ENCODE data around the gene LRRC63. TPM values are rescaled to one million over a fixed set of nuclear protein-coding genes. Genes with fewer than 3 reads are reported as not detected.

LRRC63 gene
- total RNA-seq, 1 donor from 2014 or later = not detected

GRCh38 chr13:46170687-46171086 is 41.0 kb upstream of the LRRC63 start:
- DNase-seq = no peak
- H3K27me3 Mint-ChIP-seq (ENCODE audit: unreplicated experiment) = peaks cover 3% of the 10 kb centered on the region

GRCh38 chr13:46171217-46171616 is 40.5 kb upstream of the LRRC63 start:
- Mint-ChIP-seq H3K4me3 (ENCODE audit: unreplicated experiment) (no peak overlapping the region), H3K4me1 (ENCODE audit: low read depth, unreplicated experiment) (peaks cover 4% of the 10 kb centered on the region)

More at GRCh38 chr13:46170687-46171086, 41.0 kb upstream of the LRRC63 start:
- Mint-ChIP-seq H3K36me3 (ENCODE audit: unreplicated experiment) (no peaks in the 10 kb centered on the region), H3K27ac (ENCODE audit: unreplicated experiment) (no peak overlapping the region), H3K4me1 (ENCODE audit: low read depth, unreplicated experiment) (peaks cover 4% of the 10 kb centered on the region), H3K9me3 (ENCODE audit: unreplicated experiment) (no peaks in the 10 kb centered on the region), H3K4me3 (ENCODE audit: unreplicated experiment) (no peak overlapping the region)
- TF ChIP-seq CTCF (IDR thresholded peaks at IDR 0.05; ENCODE audit: partially characterized antibody, unreplicated experiment) = no peak

GRCh38 chr13:46171739-46172138 is 40.0 kb upstream of the LRRC63 start:
- Mint-ChIP-seq H3K36me3 (ENCODE audit: unreplicated experiment) (no peaks in the 10 kb centered on the region), H3K9me3 (ENCODE audit: unreplicated experiment) (peaks cover 2% of the 10 kb centered on the region), H3K27me3 (ENCODE audit: unreplicated experiment) (peaks cover 3% of the 10 kb centered on the region), H3K27ac (ENCODE audit: unreplicated experiment) (no peak overlapping the region), H3K4me3 (ENCODE audit: unreplicated experiment) (no peak overlapping the region), H3K4me1 (ENCODE audit: low read depth, unreplicated experiment) (peaks cover 8% of the 10 kb centered on the region)
- no peak for TF ChIP-seq CTCF (IDR thresholded peaks at IDR 0.05; ENCODE audit: partially characterized antibody, unreplicated experiment)
- DNase-seq = no peak

More at GRCh38 chr13:46171217-46171616, 40.5 kb upstream of the LRRC63 start:
- no peak for TF ChIP-seq CTCF (IDR thresholded peaks at IDR 0.05; ENCODE audit: partially characterized antibody, unreplicated experiment)
- no peaks in the 10 kb centered on the region for H3K36me3 Mint-ChIP-seq (ENCODE audit: unreplicated experiment)
- DNase-seq = no peak
- no peaks in the 10 kb centered on the region for H3K9me3 Mint-ChIP-seq (ENCODE audit: unreplicated experiment)
- H3K27ac Mint-ChIP-seq (ENCODE audit: unreplicated experiment) = no peak overlapping the region
- H3K27me3 Mint-ChIP-seq (ENCODE audit: unreplicated experiment) = peaks cover 3% of the 10 kb centered on the region

- peaks cover 12% of the 10 kb centered on the region for H3K4me1 Mint-ChIP-seq (ENCODE audit: low read depth, unreplicated experiment)
These were observed 39.2 kb upstream of the LRRC63 start for GRCh38 chr13:46172531-46172991.

More at GRCh38 chr13:46172531-46172991, 39.2 kb upstream of the LRRC63 start:
- Mint-ChIP-seq H3K9me3 (ENCODE audit: unreplicated experiment) (peaks cover 4% of the 10 kb centered on the region), H3K4me3 (ENCODE audit: unreplicated experiment) (no peak overlapping the region), H3K36me3 (ENCODE audit: unreplicated experiment) (no peaks in the 10 kb centered on the region), H3K27ac (ENCODE audit: unreplicated experiment) (no peak overlapping the region), H3K27me3 (ENCODE audit: unreplicated experiment) (peaks cover 3% of the 10 kb centered on the region)
- TF ChIP-seq CTCF (IDR thresholded peaks at IDR 0.05; ENCODE audit: partially characterized antibody, unreplicated experiment) = no peak
- no peak for DNase-seq
